Testis (tissue), 2 donors: ENCODE data around the gene MYL6B.

ENCODE experiments used
- POLR2A ChIP-seq: fragments of 450-650 bp; IDR thresholded peaks from one replicate; pipeline ENCODE4 v1.6.1; 2017; ENCODE audit warnings: antibody characterized with exemption, mild to moderate bottlenecking, moderate library complexity
- TF ChIP-seq, protein P1 (sequence below), 3 experiments: fragments of 450-650 bp in 2 of 3; fragments of 200-600 bp in 1 of 3; sonication (generic) in 1 of 3; IDR thresholded peaks; one replicate each; pipeline ENCODE4 v1.5.1; 2016 to 2019; ENCODE audit warnings: antibody characterized with exemption in 3 of 3, mild to moderate bottlenecking in 2 of 3, moderate library complexity in 1 of 3

- TF ChIP-seq, protein P1, sequence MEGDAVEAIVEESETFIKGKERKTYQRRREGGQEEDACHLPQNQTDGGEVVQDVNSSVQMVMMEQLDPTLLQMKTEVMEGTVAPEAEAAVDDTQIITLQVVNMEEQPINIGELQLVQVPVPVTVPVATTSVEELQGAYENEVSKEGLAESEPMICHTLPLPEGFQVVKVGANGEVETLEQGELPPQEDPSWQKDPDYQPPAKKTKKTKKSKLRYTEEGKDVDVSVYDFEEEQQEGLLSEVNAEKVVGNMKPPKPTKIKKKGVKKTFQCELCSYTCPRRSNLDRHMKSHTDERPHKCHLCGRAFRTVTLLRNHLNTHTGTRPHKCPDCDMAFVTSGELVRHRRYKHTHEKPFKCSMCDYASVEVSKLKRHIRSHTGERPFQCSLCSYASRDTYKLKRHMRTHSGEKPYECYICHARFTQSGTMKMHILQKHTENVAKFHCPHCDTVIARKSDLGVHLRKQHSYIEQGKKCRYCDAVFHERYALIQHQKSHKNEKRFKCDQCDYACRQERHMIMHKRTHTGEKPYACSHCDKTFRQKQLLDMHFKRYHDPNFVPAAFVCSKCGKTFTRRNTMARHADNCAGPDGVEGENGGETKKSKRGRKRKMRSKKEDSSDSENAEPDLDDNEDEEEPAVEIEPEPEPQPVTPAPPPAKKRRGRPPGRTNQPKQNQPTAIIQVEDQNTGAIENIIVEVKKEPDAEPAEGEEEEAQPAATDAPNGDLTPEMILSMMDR (IDR thresholded peaks at IDR 0.05) = no peak
- no peak for TF ChIP-seq POLR2A
These were observed 5.6 kb upstream of the MYL6B start for GRCh38 chr12:56146492-56147460.
